K562 (cell line): ENCODE data around the gene SPATA20. TPM values are rescaled to one million over a fixed set of nuclear protein-coding genes. Genes with fewer than 3 reads are reported as not detected.

Source experiments
- ATAC-seq: fragments of 200-7000 bp; cut with Tn5 transposase; 3 replicates; pipeline ENCODE4 v1.9.1; 2020; ENCODE audit warnings: moderate library complexity
- BruUV-seq: library from RNA; stranded (reverse); fragments of 400-500 nt; replicated peaks from 2 replicates; lab custom pipeline; 2021; lab: Mats Ljungman, UMichigan
- CTCF ChIA-PET: fragments of 300-600 bp; formaldehyde crosslinking; extraction: SDS; loops from one replicate; lab custom pipeline; 2021; ENCODE audit warnings: low intra/inter-chr PET ratio; lab: Yijun Ruan, JAX
- POLR2A ChIA-PET: fragments of 300-600, 350-650 bp; sonication (Branson Sonifier 250); formaldehyde crosslinking; extraction: SDS; loops from one replicate; lab custom pipeline; 2021; ENCODE audit warnings: antibody characterized with exemption, inconsistent platforms; lab: Yijun Ruan, JAX
- DNase-seq, 4 experiments: peaks; one replicate each; pipeline versions ENCODE4 v3.0.0 to v3.0.0-alpha.2; 2011 to 2018; ENCODE audit warnings: low spot score in 3 of 4, mixed read lengths in 3 of 4; ENCODE audit errors: extremely low read depth in 1 of 4
- FAIRE-seq: peaks from 2 replicates; lab custom pipeline; 2011; peaks lifted over from hg19 to GRCh38; lab: Jason Lieb, UNC
- H2AFZ ChIP-seq: 2 replicates; pipeline ENCODE4 v1.6.0; 2011; ENCODE audit warnings: low read depth, low read length, control low read depth, inconsistent platforms
- H3K27ac ChIP-seq: fragments of 200-600 bp; 3 replicates; pipeline ENCODE4 v1.8.0; 2011; ENCODE audit warnings: low read depth, mild to moderate bottlenecking, control low read depth, inconsistent platforms, low read length, moderate library complexity, mixed read lengths; ENCODE audit errors: extremely low read depth
- H3K27me3 ChIP-seq, 2 experiments: fragments of 300-600 bp in 1 of 2; 2 replicates in 1 of 2; 3 replicates in 1 of 2; pipeline versions ENCODE4 v1.6.0 to v1.8.0; 2011; ENCODE audit warnings: inconsistent platforms in 2 of 2, low read length in 2 of 2, mild to moderate bottlenecking in 1 of 2, mixed read lengths in 1 of 2, moderate library complexity in 1 of 2; ENCODE audit not compliant: control insufficient read depth in 2 of 2, insufficient read depth in 2 of 2
- H3K36me3 ChIP-seq: fragments of 300-600 bp; 3 replicates; pipeline ENCODE4 v1.8.0; 2011; ENCODE audit warnings: mild to moderate bottlenecking, low read length, inconsistent platforms; ENCODE audit not compliant: control insufficient read depth, insufficient read depth
- H3K4me1 ChIP-seq, 2 experiments: fragments of 200-600 bp in 1 of 2; replicated peaks in 1 of 2; 2 replicates in 1 of 2; 3 replicates in 1 of 2; pipeline versions ENCODE4 v1.5.1 to v1.8.0; 2011; ENCODE audit warnings: inconsistent platforms in 2 of 2, low read length in 2 of 2, mild to moderate bottlenecking in 1 of 2, mixed read lengths in 1 of 2, moderate library complexity in 1 of 2; ENCODE audit not compliant: control insufficient read depth in 2 of 2, insufficient read depth in 2 of 2
- H3K4me2 ChIP-seq: 2 replicates; pipeline ENCODE4 v1.6.1; 2011; ENCODE audit warnings: low read length, control low read depth, inconsistent platforms, mixed read lengths; ENCODE audit not compliant: insufficient read depth
- H3K4me3 ChIP-seq: fragments of 200-600 bp; sonication (generic), shearing (Covaris generic); 2 replicates; pipeline ENCODE4 v1.5.1; 2016; ENCODE audit warnings: control low read depth, inconsistent platforms
- H3K79me2 ChIP-seq: fragments of 200-600 bp; 3 replicates; pipeline ENCODE4 v1.8.0; 2011; ENCODE audit warnings: low read length, inconsistent platforms; ENCODE audit not compliant: control insufficient read depth, insufficient read depth
- H3K9ac ChIP-seq, 2 experiments: 2 replicates each; pipeline versions ENCODE4 v1.6.0 to v1.6.1; 2011; ENCODE audit warnings: low read depth in 2 of 2, low read length in 2 of 2, control low read depth in 1 of 2, inconsistent platforms in 1 of 2, mild to moderate bottlenecking in 1 of 2, mixed read lengths in 1 of 2; ENCODE audit not compliant: insufficient read depth in 1 of 2
- H3K9me1 ChIP-seq: one replicate; pipeline ENCODE4 v1.6.0; 2011; ENCODE audit warnings: inconsistent platforms, mild to moderate bottlenecking, low read length, moderate library complexity; ENCODE audit not compliant: control insufficient read depth, insufficient read depth
- H3K9me3 ChIP-seq: replicated peaks from 2 replicates; pipeline ENCODE4 v1.5.1; 2011; ENCODE audit warnings: low read depth, low read length, inconsistent platforms; ENCODE audit not compliant: control insufficient read depth, insufficient read depth
- H4K20me1 ChIP-seq: replicated peaks from 2 replicates; pipeline ENCODE4 v1.6.1; 2011; ENCODE audit warnings: low read length, inconsistent platforms, mixed read lengths; ENCODE audit not compliant: control insufficient read depth, insufficient read depth
- CBX8 ChIP-seq: fragments of 200-600 bp; sonication (generic); IDR thresholded peaks from 2 replicates; pipeline ENCODE4 v1.6.1; 2012; ENCODE audit warnings: borderline replicate concordance, mixed run types, low read depth, mild to moderate bottlenecking, moderate library complexity, mixed read lengths, low read length, control low read depth, inconsistent platforms; ENCODE audit not compliant: poor library complexity, severe bottlenecking; ENCODE audit errors: extremely low read depth
- DEAF1 ChIP-seq: fragments of 450-650 bp; formaldehyde crosslinking; IDR thresholded peaks from 2 replicates; pipeline ENCODE4 v1.4.0; 2020; ENCODE audit warnings: mild to moderate bottlenecking, moderate library complexity
- FOXP1 ChIP-seq: sonication (generic); formaldehyde crosslinking; IDR thresholded peaks from 2 replicates; pipeline ENCODE4 v1.8.0; 2022; ENCODE audit warnings: mild to moderate bottlenecking, missing genetic modification reagents
- HBP1 ChIP-seq: fragments of 450-650 bp; formaldehyde crosslinking; IDR thresholded peaks from 2 replicates; pipeline ENCODE4 v1.4.0; 2022; ENCODE audit warnings: missing genetic modification characterization
- KDM5B ChIP-seq: fragments of 200-600 bp; sonication (generic); IDR thresholded peaks from 2 replicates; pipeline ENCODE4 v1.6.1; 2012; ENCODE audit warnings: low read depth, mild to moderate bottlenecking, moderate library complexity, low read length, control low read depth, inconsistent platforms; ENCODE audit not compliant: insufficient replicate concordance
- MCM2 ChIP-seq: fragments of 450-650 bp; IDR thresholded peaks from 2 replicates; pipeline ENCODE4 v1.6.1; 2017; ENCODE audit warnings: low read depth, mild to moderate bottlenecking
- NR2F6 ChIP-seq: fragments of 450-650 bp; formaldehyde crosslinking; IDR thresholded peaks from 2 replicates; pipeline ENCODE4 v1.4.0; 2020; ENCODE audit warnings: mild to moderate bottlenecking
- NRF1 ChIP-seq, 2 experiments: fragments of 450-650 bp; IDR thresholded peaks in 1 of 2; conservative IDR thresholded peaks in 1 of 2; 2 replicates each; pipeline ENCODE4 v1.6.1; 2014; ENCODE audit warnings: mild to moderate bottlenecking in 2 of 2
- PCBP2 ChIP-seq: fragments of 200-400 bp; formaldehyde crosslinking; IDR thresholded peaks from 2 replicates; pipeline ENCODE4 v1.6.1; 2018; ENCODE audit warnings: low read length, low read depth, mild to moderate bottlenecking, moderate library complexity; ENCODE audit not compliant: poor library complexity, severe bottlenecking
- POLR2AphosphoS2 ChIP-seq: IDR thresholded peaks from 2 replicates; pipeline ENCODE4 v1.6.1; 2012; ENCODE audit warnings: low read length, improper control_type of control experiment
- POLR2B ChIP-seq: fragments of 450-650 bp; IDR thresholded peaks from 2 replicates; pipeline ENCODE4 v1.6.1; 2018; ENCODE audit warnings: low read depth; ENCODE audit not compliant: partially characterized antibody
- POLR3G ChIP-seq: IDR thresholded peaks from 2 replicates; pipeline ENCODE4 v1.6.1; 2011; ENCODE audit not compliant: insufficient read length, insufficient replicate concordance; ENCODE audit errors: extremely low read depth
- TFAM ChIP-seq: fragments of 250-450 bp; sonication (Bioruptor Pico); conservative IDR thresholded peaks from 2 replicates; pipeline ENCODE4 v1.5.0; 2021; ENCODE audit warnings: mild to moderate bottlenecking, moderate library complexity
- ZC3H4 ChIP-seq: sonication (generic); formaldehyde crosslinking; IDR thresholded peaks from 2 replicates; pipeline ENCODE4 v1.9.0; 2021; ENCODE audit warnings: missing genetic modification reagents, borderline replicate concordance
- ZC3H8 ChIP-seq: fragments of 450-650 bp; IDR thresholded peaks from 2 replicates; pipeline ENCODE4 v1.6.1; 2017
- ZNF140 ChIP-seq: fragments of 250-450 bp; sonication (Bioruptor Pico); IDR thresholded peaks from 2 replicates; pipeline ENCODE4 v1.8.0; 2021; ENCODE audit warnings: moderate library complexity, mild to moderate bottlenecking, inconsistent platforms
- ZNF175 ChIP-seq: fragments of 200-800 bp; sonication (Bioruptor generic); IDR thresholded peaks from 2 replicates; pipeline ENCODE4 v1.6.1; 2016; ENCODE audit warnings: low read depth, mild to moderate bottlenecking, missing genetic modification characterization, missing compliant biosample characterization
- ZNF184 ChIP-seq: sonication (generic); formaldehyde crosslinking; IDR thresholded peaks from 2 replicates; pipeline ENCODE4 v1.5.0; 2020; ENCODE audit warnings: missing genetic modification reagents
- ZNF41 ChIP-seq: fragments of 250-450 bp; sonication (Bioruptor Pico); conservative IDR thresholded peaks from 2 replicates; pipeline ENCODE4 v1.4.0; 2020; ENCODE audit warnings: mild to moderate bottlenecking
- WGBS: fragments of 100-300 bp; shearing (Covaris generic); methylation state at CpG from one replicate; pipeline ENCODE4 v1.1.6; 2016; ENCODE audit warnings: low coverage, mixed read lengths; ENCODE audit not compliant: insufficient coverage; ENCODE audit errors: missing lambda C conversion rate; 5-methylcytosine and 5-hydroxymethylcytosine counted together
- in situ Hi-C: fragments of 300-500 bp; cut with MboI; formaldehyde crosslinking; loops from 4 replicates; pipeline ENCODE4 v1.15.0; 2018; ENCODE audit warnings: inconsistent platforms, mixed read lengths
- intact Hi-C: fragments of 100-400 bp; cut with micrococcal nuclease; formaldehyde crosslinking; loops from 2 replicates; pipeline ENCODE4 v1.14.2; 2022
- polyA plus RNA-seq, 8 experiments: library from polyadenylated mRNA; depleted of rRNA in 4 of 8; stranded (reverse) in 5 of 8; unstranded in 3 of 8; fragments of >200 nt; fragmentation: Nextera tagmentation in 2 of 8; fragmentation: Illumina TruSeq in 1 of 8; extraction: Ambion mirVana in 2 of 8; extraction: Trizol in 1 of 8; gene quantifications; 2 replicates each; pipeline versions ENCODE4 v1.2.1 to v1.2.3, GENCODE V29; 2011 to 2014; ENCODE audit warnings: inconsistent platforms in 1 of 8, missing spikeins in 1 of 8
- total RNA-seq, 7 experiments: library from RNA; depleted of rRNA in 6 of 7; stranded (reverse); fragments of >200 nt in 6 of 7; fragmentation: Illumina TruSeq in 2 of 7; extraction: Trizol in 2 of 7; gene quantifications; 2 replicates each; pipeline versions ENCODE4 v1.2.1 to v1.2.3, GENCODE V29; 2011 to 2021; ENCODE audit warnings: low replicate concordance in 1 of 7

The SPATA20 gene
- total and polyA plus RNA-seq, 9 of the 15 experiments (the other 6 are each of a cell fraction or from before 2014, with no cell fraction given): 0.08 to 4.0 (median 1.5) TPM

GRCh38 chr17:50568659-50569058 is 21.7 kb downstream of the SPATA20 start:
- Histone ChIP-seq H3K27me3 (peaks cover 8 to 68% of the 10 kb centered on the region in 2 experiments; a peak in 4 of 5 replicates), H3K36me3 (no peaks in the 10 kb centered on the region), H3K4me1 (peaks cover 0 to 12% of the 10 kb centered on the region in 2 experiments; a peak in 1 of 5 replicates), H3K79me2 (no peaks in the 10 kb centered on the region), H3K4me3 (no peak overlapping the region), H3K9me1 (no peaks in the 10 kb centered on the region), H4K20me1 (peaks cover 11% of the 10 kb centered on the region; the same call in 1 of the 2 replicates), H3K27ac (no peak overlapping the region), H2AFZ (no peak overlapping the region), H3K4me2 (no peak overlapping the region), H3K9ac (no peak overlapping the region), H3K9me3 (no peaks in the 10 kb centered on the region)
- intact Hi-C loops (no loop called here), in situ Hi-C loops (no loop called here)
- FAIRE-seq (no peak), DNase-seq (no peak), ATAC-seq (no peak)
- TF ChIP-seq TFAM (CRISPR knock-in tag) (no peak), ZNF41 (no peak), DEAF1 (CRISPR knock-in tag) (no peak), ZNF140 (CRISPR knock-in tag) (no peak), CBX8 (no peak), ZC3H4 (no peak), PCBP2 (no peak), NR2F6 (CRISPR knock-in tag) (no peak), ZNF184 (no peak), NRF1 (conservative IDR thresholded peaks at IDR 0.05 in 1 of 2, IDR thresholded peaks at IDR 0.05 in 1 of 2) (no peak), ZC3H8 (no peak), FOXP1 (CRISPR knock-in tag) (no peak), POLR2B (no peak), POLR2AphosphoS2 (no peak), MCM2 (no peak), HBP1 (CRISPR knock-in tag) (no peak), ZNF175 (no peak), POLR3G (no peak), KDM5B (no peak)
- no TSS peak for BruUV-seq
- ChIA-PET POLR2A (interaction anchor here (0.5 to 1.9 kb wide), 3 partner anchors 8 to 158 kb away, joined by 3 to 6 read pairs (median 3); no protein-coding TSS in a partner anchor), CTCF (no interaction called here)
- 35% methylated on average over 10 of the region's 12 CpGs for WGBS
